ENCODE data around the gene PIK3R1.

PIK3R1 gene

DNA sequence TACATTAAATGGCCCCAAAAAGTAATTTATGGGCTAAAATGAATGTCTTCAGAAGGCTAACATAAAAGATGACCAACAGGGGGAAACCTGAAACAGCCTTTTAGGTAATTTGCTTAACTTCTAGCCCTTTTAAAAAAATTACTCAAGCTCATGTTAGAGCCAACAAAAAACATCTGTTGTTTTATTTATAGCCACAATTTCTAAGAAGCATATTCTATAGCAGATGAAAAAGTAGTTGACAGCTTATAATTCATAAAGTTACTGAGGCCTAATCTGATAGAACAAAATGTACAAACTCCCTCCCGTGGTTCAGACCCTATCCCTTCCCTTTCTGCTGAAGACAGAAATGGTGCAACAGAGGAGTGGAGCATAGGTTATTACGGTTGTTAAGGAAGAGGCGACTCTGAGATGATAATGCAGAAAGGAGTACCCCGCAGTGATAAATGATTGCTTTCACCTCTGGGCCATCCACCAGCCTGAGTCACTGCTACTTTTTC is 46.1 kb downstream of the PIK3R1 start:
- H3K36me3 ChIP-seq (ENCODE audit: control insufficient read depth, insufficient read depth, low read length, severe bottlenecking), result peaks cover 24% of the 10 kb centered on the region
- H3K4me1 ChIP-seq (ENCODE audit: control insufficient read depth, insufficient read depth, low read length), result peaks cover 93% of the 10 kb centered on the region
- H3K9ac ChIP-seq (ENCODE audit: low read length), result peak overlapping the region; percentile 56
- H3K4me3 ChIP-seq (ENCODE audit: low read length), result peak overlapping the region; percentile 6
- no peaks in the 10 kb centered on the region for H3K27me3 ChIP-seq (replicated peaks; ENCODE audit: control insufficient read depth, insufficient read depth, low read length)
- no peaks in the 10 kb centered on the region for H3K9me3 ChIP-seq (ENCODE audit: control insufficient read depth, low read length)
- DNase-seq (ENCODE audit: low read depth), result peak; percentile 72

GRCh38 chr5:68264024-68264956 is 48.7 kb downstream of the PIK3R1 start:
- H3K9ac ChIP-seq (ENCODE audit: low read length), result peak overlapping the region; percentile 75
- no peaks in the 10 kb centered on the region for H3K9me3 ChIP-seq (ENCODE audit: control insufficient read depth, low read length)
- H3K27me3 ChIP-seq (replicated peaks; ENCODE audit: control insufficient read depth, insufficient read depth, low read length), result no peaks in the 10 kb centered on the region
- peak; percentile 66 for DNase-seq (ENCODE audit: low read depth)
- peaks cover 93% of the 10 kb centered on the region for H3K4me1 ChIP-seq (ENCODE audit: control insufficient read depth, insufficient read depth, low read length)
- no peak overlapping the region for H3K4me3 ChIP-seq (ENCODE audit: low read length)
- peaks cover 16% of the 10 kb centered on the region for H3K36me3 ChIP-seq (ENCODE audit: control insufficient read depth, insufficient read depth, low read length, severe bottlenecking)

DNA sequence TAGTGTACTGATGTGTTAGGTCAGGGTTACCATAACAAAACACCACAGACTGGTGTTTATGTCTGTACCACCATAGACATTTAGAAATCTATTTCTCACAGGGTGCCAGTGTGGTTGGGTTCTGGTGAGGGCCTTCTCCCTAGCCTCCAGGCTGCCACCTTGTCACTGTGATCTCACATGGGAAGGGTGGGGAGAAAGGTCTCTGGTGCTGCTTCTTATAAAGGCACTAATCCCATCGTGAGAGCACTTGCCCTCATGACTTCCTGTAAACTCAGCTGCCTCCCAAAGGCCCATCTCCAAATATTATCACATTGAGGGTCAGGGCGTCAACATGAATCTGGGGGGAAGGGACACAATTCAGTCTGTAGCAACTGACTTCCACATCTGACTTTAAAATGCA is 49.8 kb downstream of the PIK3R1 start:
- Histone ChIP-seq H3K9me3 (ENCODE audit: control insufficient read depth, low read length) (no peaks in the 10 kb centered on the region), H3K27me3 (replicated peaks; ENCODE audit: control insufficient read depth, insufficient read depth, low read length) (no peaks in the 10 kb centered on the region), H3K36me3 (ENCODE audit: control insufficient read depth, insufficient read depth, low read length, severe bottlenecking) (peaks cover 9% of the 10 kb centered on the region), H3K4me3 (ENCODE audit: low read length) (peak overlapping the region; percentile 31), H3K4me1 (ENCODE audit: control insufficient read depth, insufficient read depth, low read length) (peaks cover 93% of the 10 kb centered on the region), H3K9ac (ENCODE audit: low read length) (peak overlapping the region; percentile 75)
- DNase-seq (ENCODE audit: low read depth), result no peak

- Histone ChIP-seq H3K27me3 (replicated peaks; ENCODE audit: control insufficient read depth, insufficient read depth, low read length) (no peaks in the 10 kb centered on the region), H3K4me1 (ENCODE audit: control insufficient read depth, insufficient read depth, low read length) (peaks cover 93% of the 10 kb centered on the region), H3K9ac (ENCODE audit: low read length) (peak overlapping the region; percentile 75), H3K4me3 (ENCODE audit: low read length) (peak overlapping the region; percentile 31), H3K9me3 (ENCODE audit: control insufficient read depth, low read length) (no peaks in the 10 kb centered on the region), H3K36me3 (ENCODE audit: control insufficient read depth, insufficient read depth, low read length, severe bottlenecking) (peaks cover 6% of the 10 kb centered on the region)
- DNase-seq (ENCODE audit: low read depth), result peak; percentile 46
Observed at GRCh38 chr5:68265822-68266395, 50.4 kb downstream of the PIK3R1 start.

DNA sequence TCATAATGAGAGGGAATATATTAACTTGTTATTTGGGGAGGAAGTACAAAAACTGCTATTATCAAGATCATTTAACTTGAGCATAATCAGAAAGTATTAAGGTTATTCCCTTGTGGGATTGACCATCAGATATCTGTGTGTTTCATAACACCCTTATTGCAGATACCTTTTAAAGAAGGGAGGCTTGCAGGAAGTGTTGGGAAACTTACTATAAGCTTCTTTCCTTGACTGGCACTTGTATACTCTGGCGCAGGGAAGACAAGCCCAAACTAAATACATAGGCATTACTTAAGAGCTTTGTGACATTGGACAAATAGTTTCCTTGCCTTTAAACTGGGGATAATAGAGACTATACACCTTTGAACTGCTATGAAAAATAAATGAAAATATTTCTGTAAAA is 50.9 kb downstream of the PIK3R1 start:
- H3K4me3 ChIP-seq (ENCODE audit: low read length), result peak overlapping the region; percentile 38
- peak; percentile 49 for DNase-seq (ENCODE audit: low read depth)
- no peaks in the 10 kb centered on the region for H3K27me3 ChIP-seq (replicated peaks; ENCODE audit: control insufficient read depth, insufficient read depth, low read length)
- H3K36me3 ChIP-seq (ENCODE audit: control insufficient read depth, insufficient read depth, low read length, severe bottlenecking), result peaks cover 6% of the 10 kb centered on the region
- no peaks in the 10 kb centered on the region for H3K9me3 ChIP-seq (ENCODE audit: control insufficient read depth, low read length)
- H3K4me1 ChIP-seq (ENCODE audit: control insufficient read depth, insufficient read depth, low read length), result peaks cover 93% of the 10 kb centered on the region
- peak overlapping the region; percentile 75 for H3K9ac ChIP-seq (ENCODE audit: low read length)

- no peak for DNase-seq (ENCODE audit: low read depth)
- peaks cover 93% of the 10 kb centered on the region for H3K4me1 ChIP-seq (ENCODE audit: control insufficient read depth, insufficient read depth, low read length)
- no peaks in the 10 kb centered on the region for H3K9me3 ChIP-seq (ENCODE audit: control insufficient read depth, low read length)
Observed at GRCh38 chr5:68267066-68267465, 51.5 kb downstream of the PIK3R1 start.

GRCh38 chr5:68268101-68268851 is 52.7 kb downstream of the PIK3R1 start:
- no peak for DNase-seq (ENCODE audit: low read depth)
- peaks cover 99% of the 10 kb centered on the region for H3K4me1 ChIP-seq (ENCODE audit: control insufficient read depth, insufficient read depth, low read length)
- no peaks in the 10 kb centered on the region for H3K9me3 ChIP-seq (ENCODE audit: control insufficient read depth, low read length)
- H3K4me3 ChIP-seq (ENCODE audit: low read length), result peak overlapping the region; percentile 46
- peaks cover 7% of the 10 kb centered on the region for H3K36me3 ChIP-seq (ENCODE audit: control insufficient read depth, insufficient read depth, low read length, severe bottlenecking)
- H3K9ac ChIP-seq (ENCODE audit: low read length), result peak overlapping the region; percentile 75
- H3K27me3 ChIP-seq (replicated peaks; ENCODE audit: control insufficient read depth, insufficient read depth, low read length), result no peaks in the 10 kb centered on the region

More at GRCh38 chr5:68267066-68267465, 51.5 kb downstream of the PIK3R1 start:
- Histone ChIP-seq H3K9ac (ENCODE audit: low read length) (peak overlapping the region; percentile 75), H3K4me3 (ENCODE audit: low read length) (peak overlapping the region; percentile 38), H3K36me3 (ENCODE audit: control insufficient read depth, insufficient read depth, low read length, severe bottlenecking) (peaks cover 6% of the 10 kb centered on the region), H3K27me3 (replicated peaks; ENCODE audit: control insufficient read depth, insufficient read depth, low read length) (no peaks in the 10 kb centered on the region)

GRCh38 chr5:68268852-68269130 is 53.2 kb downstream of the PIK3R1 start:
- Histone ChIP-seq H3K36me3 (ENCODE audit: control insufficient read depth, insufficient read depth, low read length, severe bottlenecking) (peaks cover 12% of the 10 kb centered on the region), H3K4me3 (ENCODE audit: low read length) (peak overlapping the region; percentile 46), H3K9me3 (ENCODE audit: control insufficient read depth, low read length) (no peaks in the 10 kb centered on the region), H3K4me1 (ENCODE audit: control insufficient read depth, insufficient read depth, low read length) (peaks cover 99% of the 10 kb centered on the region), H3K27me3 (replicated peaks; ENCODE audit: control insufficient read depth, insufficient read depth, low read length) (no peaks in the 10 kb centered on the region), H3K9ac (ENCODE audit: low read length) (peak overlapping the region; percentile 75)
- no peak for DNase-seq (ENCODE audit: low read depth)

DNA sequence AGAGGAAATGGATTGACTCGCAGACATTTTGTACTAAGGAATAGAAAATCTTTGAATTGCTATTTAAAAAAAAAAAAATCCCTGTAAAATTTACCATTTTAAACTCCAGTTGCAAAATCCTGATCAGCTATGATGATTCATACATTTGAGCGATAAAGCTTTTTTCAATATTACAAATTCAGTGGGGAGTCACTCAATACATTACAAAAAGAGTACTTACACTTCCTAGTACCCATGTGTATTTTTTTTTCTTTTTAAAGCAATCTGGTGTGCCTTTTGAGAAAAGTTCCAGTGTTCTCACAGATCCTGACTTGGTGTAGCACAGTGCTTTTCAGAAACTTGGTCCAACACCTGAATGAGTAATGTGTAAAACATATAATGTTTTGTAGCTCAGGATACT is 54.3 kb downstream of the PIK3R1 start:
- peak overlapping the region; percentile 46 for H3K9ac ChIP-seq (ENCODE audit: low read length)
- no peak for DNase-seq (ENCODE audit: low read depth)
- no peaks in the 10 kb centered on the region for H3K27me3 ChIP-seq (replicated peaks; ENCODE audit: control insufficient read depth, insufficient read depth, low read length)
- peaks cover 99% of the 10 kb centered on the region for H3K4me1 ChIP-seq (ENCODE audit: control insufficient read depth, insufficient read depth, low read length)
- H3K36me3 ChIP-seq (ENCODE audit: control insufficient read depth, insufficient read depth, low read length, severe bottlenecking), result peaks cover 20% of the 10 kb centered on the region
- peak overlapping the region; percentile 51 for H3K4me3 ChIP-seq (ENCODE audit: low read length)
- H3K9me3 ChIP-seq (ENCODE audit: control insufficient read depth, low read length), result no peaks in the 10 kb centered on the region

DNA sequence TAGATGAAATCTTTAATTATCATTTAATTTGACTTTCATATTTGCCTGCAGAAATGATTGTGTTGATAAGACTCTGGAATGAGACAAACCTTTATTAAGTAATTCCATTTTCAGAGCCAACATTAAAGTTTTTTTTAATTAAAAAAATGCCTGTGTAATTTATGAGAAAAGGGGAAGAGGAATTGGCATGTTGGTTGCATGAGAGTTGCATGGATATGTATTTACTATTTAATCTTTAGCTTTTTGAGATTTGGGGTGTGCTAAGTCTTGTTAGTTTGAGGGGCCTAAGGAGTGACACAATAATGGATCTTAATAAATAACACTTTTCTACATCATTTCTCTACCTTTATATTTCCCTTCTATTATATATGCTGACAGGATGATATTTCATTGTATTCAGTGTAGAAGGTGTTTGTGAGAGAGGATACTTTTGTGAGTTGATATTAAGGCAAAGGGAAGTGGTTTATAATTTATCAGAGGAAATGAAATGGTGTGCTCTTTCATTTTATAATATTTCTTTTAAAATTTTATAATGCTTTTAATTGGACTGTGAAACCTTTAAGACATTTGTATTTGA is 54.9 kb downstream of the PIK3R1 start:
- Histone ChIP-seq H3K9ac (ENCODE audit: low read length) (peak overlapping the region; percentile 46), H3K4me3 (ENCODE audit: low read length) (peak overlapping the region; percentile 51), H3K4me1 (ENCODE audit: control insufficient read depth, insufficient read depth, low read length) (peaks cover 99% of the 10 kb centered on the region), H3K27me3 (replicated peaks; ENCODE audit: control insufficient read depth, insufficient read depth, low read length) (no peaks in the 10 kb centered on the region), H3K36me3 (ENCODE audit: control insufficient read depth, insufficient read depth, low read length, severe bottlenecking) (peaks cover 25% of the 10 kb centered on the region), H3K9me3 (ENCODE audit: control insufficient read depth, low read length) (no peaks in the 10 kb centered on the region)
- DNase-seq (ENCODE audit: low read depth), result no peak

GRCh38 chr5:68271124-68271523 is 55.6 kb downstream of the PIK3R1 start:
- no peaks in the 10 kb centered on the region for H3K27me3 ChIP-seq (replicated peaks; ENCODE audit: control insufficient read depth, insufficient read depth, low read length)
- DNase-seq (ENCODE audit: low read depth), result no peak
- peaks cover 31% of the 10 kb centered on the region for H3K36me3 ChIP-seq (ENCODE audit: control insufficient read depth, insufficient read depth, low read length, severe bottlenecking)
- no peaks in the 10 kb centered on the region for H3K9me3 ChIP-seq (ENCODE audit: control insufficient read depth, low read length)
- peak overlapping the region; percentile 9 for H3K9ac ChIP-seq (ENCODE audit: low read length)
- no peak overlapping the region for H3K4me3 ChIP-seq (ENCODE audit: low read length)
- H3K4me1 ChIP-seq (ENCODE audit: control insufficient read depth, insufficient read depth, low read length), result peaks cover 97% of the 10 kb centered on the region

All from adipocyte (in vitro differentiated cells).